Trophoblast cell (in vitro differentiated cells and primary cell): ENCODE measurements around the gene FRMD8.

Experiments used
- DNase-seq, 2 donors: peaks; one replicate each; pipeline ENCODE4 v3.0.0-alpha.2; 2016
- H2AFZ ChIP-seq: 2 replicates; pipeline ENCODE4 v1.6.1; 2013; ENCODE audit warnings: low read length, moderate library complexity, mild to moderate bottlenecking; ENCODE audit not compliant: insufficient read depth, poor library complexity
- H2AK5ac ChIP-seq: 2 replicates; pipeline ENCODE4 v1.6.1; 2013; ENCODE audit warnings: mild to moderate bottlenecking, low read length
- H2BK120ac ChIP-seq: 2 replicates; pipeline ENCODE4 v1.6.1; 2013; ENCODE audit warnings: low read length, mild to moderate bottlenecking, moderate library complexity; ENCODE audit not compliant: insufficient read depth, poor library complexity
- H2BK12ac ChIP-seq: 2 replicates; pipeline ENCODE4 v1.6.1; 2013; ENCODE audit warnings: mild to moderate bottlenecking, low read length, moderate library complexity
- H2BK5ac ChIP-seq: 2 replicates; pipeline ENCODE4 v1.6.1; 2013; ENCODE audit warnings: low read length, low read depth, moderate library complexity, mild to moderate bottlenecking; ENCODE audit not compliant: poor library complexity
- H3K14ac ChIP-seq: 2 replicates; pipeline ENCODE4 v1.6.1; 2013; ENCODE audit warnings: mild to moderate bottlenecking, low read length
- H3K18ac ChIP-seq: 2 replicates; pipeline ENCODE4 v1.6.1; 2013; ENCODE audit warnings: mild to moderate bottlenecking, low read length
- H3K23ac ChIP-seq: 2 replicates; pipeline ENCODE4 v1.6.1; 2013; ENCODE audit warnings: low read length
- H3K27ac ChIP-seq: 2 replicates; pipeline ENCODE4 v1.5.1; 2013; ENCODE audit warnings: low read depth, mild to moderate bottlenecking, inconsistent platforms, low read length, moderate library complexity
- H3K27me3 ChIP-seq: 2 replicates; pipeline ENCODE4 v1.6.1; 2013; ENCODE audit warnings: inconsistent platforms, mild to moderate bottlenecking, low read length, moderate library complexity; ENCODE audit not compliant: insufficient read depth
- H3K36me3 ChIP-seq, 2 experiments: 1 replicate in 1 of 2; 2 replicates in 1 of 2; pipeline ENCODE4 v1.6.1; 2013; ENCODE audit warnings: low read length in 2 of 2, mild to moderate bottlenecking in 2 of 2, moderate library complexity in 1 of 2; ENCODE audit not compliant: insufficient read depth in 2 of 2, control insufficient read depth in 1 of 2
- H3K4ac ChIP-seq: 2 replicates; pipeline ENCODE4 v1.6.1; 2013; ENCODE audit warnings: low read depth, mild to moderate bottlenecking, low read length, moderate library complexity
- H3K4me1 ChIP-seq, 2 experiments: 1 replicate in 1 of 2; 2 replicates in 1 of 2; pipeline ENCODE4 v1.6.1; 2013; ENCODE audit warnings: low read length in 2 of 2, mild to moderate bottlenecking in 2 of 2, moderate library complexity in 1 of 2; ENCODE audit not compliant: insufficient read depth in 2 of 2, control insufficient read depth in 1 of 2
- H3K4me2 ChIP-seq: 2 replicates; pipeline ENCODE4 v1.6.1; 2013; ENCODE audit warnings: inconsistent platforms, mild to moderate bottlenecking, low read length, moderate library complexity
- H3K4me3 ChIP-seq: 2 replicates; pipeline ENCODE4 v1.5.1; 2013; ENCODE audit warnings: mild to moderate bottlenecking, low read depth, low read length, inconsistent platforms
- H3K79me1 ChIP-seq: one replicate; pipeline ENCODE4 v1.6.1; 2013; ENCODE audit warnings: low read length
- H3K79me2 ChIP-seq: 2 replicates; pipeline ENCODE4 v1.6.1; 2013; ENCODE audit warnings: low read length, mild to moderate bottlenecking; ENCODE audit not compliant: control insufficient read depth, insufficient read depth, poor library complexity
- H3K9ac ChIP-seq: 2 replicates; pipeline ENCODE4 v1.6.1; 2013; ENCODE audit warnings: mild to moderate bottlenecking, low read length
- H3K9me3 ChIP-seq: 2 replicates; pipeline ENCODE4 v1.6.1; 2013; ENCODE audit warnings: low read depth, mild to moderate bottlenecking, control low read depth, inconsistent platforms, low read length; ENCODE audit not compliant: insufficient read depth
- H4K12ac ChIP-seq: 2 replicates; pipeline ENCODE4 v1.6.1; 2013; ENCODE audit warnings: low read depth, mild to moderate bottlenecking, low read length, moderate library complexity
- H4K8ac ChIP-seq: 2 replicates; pipeline ENCODE4 v1.6.1; 2013; ENCODE audit warnings: low read depth, mild to moderate bottlenecking, low read length, moderate library complexity
- H4K91ac ChIP-seq: one replicate; pipeline ENCODE4 v1.6.1; 2013; ENCODE audit warnings: low read depth, mild to moderate bottlenecking, low read length, moderate library complexity
- WGBS: extraction: QIAGEN DNeasy Blood & Tissue Kit; methylation state at CpG from one replicate; pipeline ENCODE4 v1.1.7; 2013; ENCODE audit warnings: missing lambda C conversion rate; ENCODE audit not compliant: insufficient read length, insufficient coverage; ENCODE audit errors: extremely low coverage; 5-methylcytosine and 5-hydroxymethylcytosine counted together

The FRMD8 gene

GRCh38 chr11:65392186-65392829 is 5.9 kb downstream of the FRMD8 start:
- Histone ChIP-seq H3K4ac (no peak overlapping the region), H3K36me3 (peaks cover 58 to 60% of the 10 kb centered on the region in 2 experiments), H3K79me1 (peaks cover 5% of the 10 kb centered on the region), H2BK120ac (no peak overlapping the region), H2AFZ (no peak overlapping the region), H3K4me1 (peaks cover 29 to 35% of the 10 kb centered on the region in 2 experiments), H3K27me3 (no peaks in the 10 kb centered on the region), H3K18ac (no peak overlapping the region), H3K27ac (no peak overlapping the region), H3K9me3 (no peaks in the 10 kb centered on the region), H4K8ac (no peak overlapping the region), H3K4me2 (no peak overlapping the region), H4K12ac (no peak overlapping the region), H3K14ac (no peak overlapping the region), H4K91ac (no peak overlapping the region), H2AK5ac (no peak overlapping the region), H3K9ac (no peak overlapping the region), H3K4me3 (no peak overlapping the region), H3K79me2 (peaks cover 2% of the 10 kb centered on the region), H2BK5ac (no peak overlapping the region), H3K23ac (no peak overlapping the region), H2BK12ac (no peak overlapping the region)
- WGBS = no CpG with 5 or more reads among the region's 13 CpGs
- no peak for DNase-seq

GRCh38 chr11:65392899-65393298 is 6.5 kb downstream of the FRMD8 start:
- H3K4me2 ChIP-seq = no peak overlapping the region
- H3K14ac ChIP-seq = no peak overlapping the region
- H3K27me3 ChIP-seq = no peaks in the 10 kb centered on the region
- peaks cover 2% of the 10 kb centered on the region for H3K79me2 ChIP-seq
- no peaks in the 10 kb centered on the region for H3K9me3 ChIP-seq
- no peak overlapping the region for H2AK5ac ChIP-seq
- no peak overlapping the region for H3K4ac ChIP-seq
- H2BK5ac ChIP-seq = no peak overlapping the region
- H2BK12ac ChIP-seq = no peak overlapping the region
- H4K8ac ChIP-seq = no peak overlapping the region
- H4K91ac ChIP-seq = no peak overlapping the region
- no CpG with 5 or more reads among the region's 5 CpGs for WGBS
- no peak overlapping the region for H3K23ac ChIP-seq
- H3K36me3 ChIP-seq = peaks cover 64% of the 10 kb centered on the region in 2 experiments
- no peak overlapping the region for H3K4me3 ChIP-seq
- H3K27ac ChIP-seq = no peak overlapping the region
- no peak overlapping the region for H4K12ac ChIP-seq
- H2BK120ac ChIP-seq = no peak overlapping the region
- no peak overlapping the region for H3K9ac ChIP-seq
- H2AFZ ChIP-seq = no peak overlapping the region
- peaks cover 29 to 33% of the 10 kb centered on the region in 2 experiments for H3K4me1 ChIP-seq
- H3K18ac ChIP-seq = no peak overlapping the region
- peaks cover 5% of the 10 kb centered on the region for H3K79me1 ChIP-seq
- no peak for DNase-seq

GRCh38 chr11:65393513-65394079 is 7.2 kb downstream of the FRMD8 start:
- no peak for DNase-seq

GRCh38 chr11:65394125-65394536 is 7.7 kb downstream of the FRMD8 start:
- Histone ChIP-seq H3K23ac (no peak overlapping the region), H2AK5ac (no peak overlapping the region), H3K9me3 (no peaks in the 10 kb centered on the region), H3K14ac (no peak overlapping the region), H3K27me3 (no peaks in the 10 kb centered on the region), H3K79me2 (peaks cover 2% of the 10 kb centered on the region), H4K8ac (no peak overlapping the region), H2BK120ac (no peak overlapping the region), H3K4me1 (peaks cover 18 to 23% of the 10 kb centered on the region in 2 experiments), H2BK5ac (no peak overlapping the region), H3K18ac (no peak overlapping the region), H3K4ac (no peak overlapping the region), H3K79me1 (peaks cover 5% of the 10 kb centered on the region), H4K91ac (no peak overlapping the region), H3K4me3 (no peak overlapping the region), H2BK12ac (no peak overlapping the region), H4K12ac (no peak overlapping the region), H3K9ac (no peak overlapping the region), H3K36me3 (peaks cover 70% of the 10 kb centered on the region in 2 experiments), H3K27ac (no peak overlapping the region), H3K4me2 (no peak overlapping the region), H2AFZ (no peak overlapping the region)
- WGBS = no CpG with 5 or more reads among the region's 20 CpGs
- DNase-seq = no peak

More at GRCh38 chr11:65393513-65394079, 7.2 kb downstream of the FRMD8 start:
- Histone ChIP-seq H3K9me3 (no peaks in the 10 kb centered on the region), H3K36me3 (peaks cover 67 to 70% of the 10 kb centered on the region in 2 experiments), H2AK5ac (no peak overlapping the region), H4K12ac (no peak overlapping the region), H3K79me1 (peaks cover 5% of the 10 kb centered on the region), H4K91ac (no peak overlapping the region), H3K14ac (no peak overlapping the region), H3K9ac (no peak overlapping the region), H3K4me1 (peaks cover 23 to 28% of the 10 kb centered on the region in 2 experiments), H3K4me2 (no peak overlapping the region), H2AFZ (no peak overlapping the region), H3K27me3 (no peaks in the 10 kb centered on the region), H3K27ac (no peak overlapping the region), H3K4ac (no peak overlapping the region), H2BK12ac (no peak overlapping the region), H2BK120ac (no peak overlapping the region), H3K23ac (no peak overlapping the region), H4K8ac (no peak overlapping the region), H3K4me3 (no peak overlapping the region), H3K79me2 (peaks cover 2% of the 10 kb centered on the region), H2BK5ac (no peak overlapping the region), H3K18ac (no peak overlapping the region)
- WGBS = no CpG with 5 or more reads among the region's 17 CpGs
